Astrocyte (in vitro differentiated cells and primary cell): ENCODE results near the gene TFF2. TPM values are rescaled to one million over a fixed set of nuclear protein-coding genes. Genes with fewer than 3 reads are reported as not detected.

ENCODE experiments used
- DNase-seq: peaks from one replicate; pipeline ENCODE4 v3.0.0-alpha.2; 2010; ENCODE audit warnings: low read depth
- FAIRE-seq: peaks from 2 replicates; lab custom pipeline; 2011; peaks lifted over from hg19 to GRCh38; lab: Jason Lieb, UNC
- H2AFZ ChIP-seq: 2 replicates; pipeline ENCODE4 v1.6.0; 2012; ENCODE audit warnings: low read depth, low read length, inconsistent platforms
- H3K27ac ChIP-seq: 2 replicates; pipeline ENCODE4 v1.5.1; 2011; ENCODE audit warnings: low read depth, low read length, inconsistent platforms
- H3K27me3 ChIP-seq: 2 replicates; pipeline ENCODE4 v1.6.0; 2011; ENCODE audit warnings: low read length, inconsistent platforms; ENCODE audit not compliant: insufficient read depth
- H3K36me3 ChIP-seq: 2 replicates; pipeline ENCODE4 v1.5.1; 2011; ENCODE audit warnings: low read length, inconsistent platforms; ENCODE audit not compliant: insufficient read depth
- H3K4me1 ChIP-seq: 2 replicates; pipeline ENCODE4 v1.5.1; 2011; ENCODE audit warnings: low read length, inconsistent platforms; ENCODE audit not compliant: insufficient read depth
- H3K4me2 ChIP-seq: 2 replicates; pipeline ENCODE4 v1.6.0; 2012; ENCODE audit warnings: low read length, inconsistent platforms
- H3K4me3 ChIP-seq: 2 replicates; pipeline ENCODE4 v1.5.1; 2011; ENCODE audit warnings: low read depth, mild to moderate bottlenecking, low read length, inconsistent platforms; ENCODE audit not compliant: insufficient read depth
- H3K79me2 ChIP-seq: 2 replicates; pipeline ENCODE4 v1.6.0; 2012; ENCODE audit warnings: mild to moderate bottlenecking, low read length, inconsistent platforms; ENCODE audit not compliant: insufficient read depth
- H3K9ac ChIP-seq: 2 replicates; pipeline ENCODE4 v1.6.0; 2012; ENCODE audit warnings: mild to moderate bottlenecking, low read length, inconsistent platforms
- H3K9me3 ChIP-seq: 2 replicates; pipeline ENCODE4 v1.5.1; 2012; ENCODE audit warnings: low read depth, mild to moderate bottlenecking, low read length, inconsistent platforms; ENCODE audit not compliant: insufficient read depth
- H4K20me1 ChIP-seq: 2 replicates; pipeline ENCODE4 v1.6.0; 2012; ENCODE audit warnings: low read length, inconsistent platforms; ENCODE audit not compliant: insufficient read depth
- H3K27ac Mint-ChIP-seq: one replicate; pipeline ENCODE4 v1.8.0; 2021; ENCODE audit warnings: mild to moderate bottlenecking, mixed read lengths; ENCODE audit not compliant: unreplicated experiment
- H3K27me3 Mint-ChIP-seq: one replicate; pipeline ENCODE4 v1.8.0; 2021; ENCODE audit warnings: low read depth, mixed read lengths; ENCODE audit not compliant: unreplicated experiment
- H3K36me3 Mint-ChIP-seq: one replicate; pipeline ENCODE4 v1.8.0; 2021; ENCODE audit warnings: low read depth, mixed read lengths; ENCODE audit not compliant: unreplicated experiment
- H3K4me1 Mint-ChIP-seq: one replicate; pipeline ENCODE4 v1.8.0; 2021; ENCODE audit warnings: low read depth, mixed read lengths; ENCODE audit not compliant: unreplicated experiment
- H3K4me3 Mint-ChIP-seq: one replicate; pipeline ENCODE4 v1.8.0; 2021; ENCODE audit warnings: mild to moderate bottlenecking, moderate library complexity, mixed read lengths; ENCODE audit not compliant: unreplicated experiment
- H3K9me3 Mint-ChIP-seq: one replicate; pipeline ENCODE4 v1.8.0; 2021; ENCODE audit warnings: mild to moderate bottlenecking, mixed read lengths; ENCODE audit not compliant: unreplicated experiment
- CTCF ChIP-seq: IDR thresholded peaks from 2 replicates; pipeline ENCODE4 v1.5.1; 2011; ENCODE audit warnings: low read depth, mild to moderate bottlenecking, inconsistent platforms, low read length, moderate library complexity; ENCODE audit not compliant: insufficient read depth
- EZH2 ChIP-seq: IDR thresholded peaks from 2 replicates; pipeline ENCODE4 v1.6.1; 2012; ENCODE audit warnings: mild to moderate bottlenecking, low read length, inconsistent platforms; ENCODE audit not compliant: insufficient read depth
- total RNA-seq: library from RNA; stranded (reverse); gene quantifications from 2 replicates; pipeline ENCODE4 v1.2.1, GENCODE V29; 2021

The TFF2 gene
- total RNA-seq, 1 donor from 2014 or later, result not detected

GRCh38 chr21:42379426-42380215, 28.8 kb upstream of the TFF2 start:
- Histone ChIP-seq H3K36me3 (no peaks in the 10 kb centered on the region), H3K9ac (no peak overlapping the region), H3K27me3 (no peaks in the 10 kb centered on the region), H3K4me3 (no peak overlapping the region), H3K79me2 (no peaks in the 10 kb centered on the region), H4K20me1 (no peaks in the 10 kb centered on the region), H2AFZ (no peak overlapping the region), H3K4me2 (no peak overlapping the region), H3K27ac (no peak overlapping the region), H3K4me1 (no peaks in the 10 kb centered on the region), H3K9me3 (no peaks in the 10 kb centered on the region)
- Mint-ChIP-seq H3K36me3 (no peaks in the 10 kb centered on the region), H3K9me3 (peaks cover 5% of the 10 kb centered on the region), H3K4me3 (no peak overlapping the region), H3K27me3 (peaks cover 35% of the 10 kb centered on the region), H3K4me1 (no peaks in the 10 kb centered on the region), H3K27ac (no peak overlapping the region)
- TF ChIP-seq EZH2 (no peak), CTCF (no peak)
- no peak for FAIRE-seq
- DNase-seq, result no peak

GRCh38 chr21:42378418-42378817, 27.6 kb upstream of the TFF2 start:
- H3K9me3 Mint-ChIP-seq, result peaks cover 5% of the 10 kb centered on the region
- peaks cover 42% of the 10 kb centered on the region for H3K27me3 Mint-ChIP-seq
- TF ChIP-seq EZH2, result no peak
- no peak for TF ChIP-seq CTCF
- no peaks in the 10 kb centered on the region for H3K36me3 Mint-ChIP-seq
- no peaks in the 10 kb centered on the region for H3K4me1 Mint-ChIP-seq
- FAIRE-seq (no peak), DNase-seq (no peak)
- Histone ChIP-seq H3K9me3 (no peaks in the 10 kb centered on the region), H3K36me3 (no peaks in the 10 kb centered on the region), H3K27me3 (no peaks in the 10 kb centered on the region), H3K4me1 (no peaks in the 10 kb centered on the region), H3K9ac (no peak overlapping the region), H3K79me2 (no peaks in the 10 kb centered on the region), H3K4me3 (no peak overlapping the region), H2AFZ (no peak overlapping the region), H3K27ac (no peak overlapping the region), H3K4me2 (no peak overlapping the region), H4K20me1 (no peaks in the 10 kb centered on the region)
- H3K27ac Mint-ChIP-seq, result no peak overlapping the region
- H3K4me3 Mint-ChIP-seq, result no peak overlapping the region

GRCh38 chr21:42377951-42378340, 27.2 kb upstream of the TFF2 start:
- no peaks in the 10 kb centered on the region for H3K4me1 ChIP-seq
- no peak overlapping the region for H3K27ac ChIP-seq
- Mint-ChIP-seq H3K27me3 (peaks cover 47% of the 10 kb centered on the region), H3K4me3 (no peak overlapping the region), H3K4me1 (no peaks in the 10 kb centered on the region), H3K27ac (no peak overlapping the region), H3K36me3 (no peaks in the 10 kb centered on the region), H3K9me3 (peaks cover 5% of the 10 kb centered on the region)
- DNase-seq (no peak), FAIRE-seq (no peak)
- H3K27me3 ChIP-seq, result no peaks in the 10 kb centered on the region
- H4K20me1 ChIP-seq, result no peaks in the 10 kb centered on the region
- H2AFZ ChIP-seq, result no peak overlapping the region
- H3K9me3 ChIP-seq, result no peaks in the 10 kb centered on the region
- no peak overlapping the region for H3K4me2 ChIP-seq
- H3K36me3 ChIP-seq, result no peaks in the 10 kb centered on the region
- TF ChIP-seq EZH2, result no peak
- no peak for TF ChIP-seq CTCF
- H3K79me2 ChIP-seq, result no peaks in the 10 kb centered on the region
- no peak overlapping the region for H3K9ac ChIP-seq
- H3K4me3 ChIP-seq, result no peak overlapping the region
